ENCODE measurements around the gene ZC3H10. TPM values are rescaled to one million over a fixed set of nuclear protein-coding genes. Genes with fewer than 3 reads are reported as not detected.

Gene ZC3H10
- total and polyA plus RNA-seq, 2 of the 8 experiments (the other 6 are each of a cell fraction or from before 2014, with no cell fraction given): 4.0 to 11.2 TPM

DNA sequence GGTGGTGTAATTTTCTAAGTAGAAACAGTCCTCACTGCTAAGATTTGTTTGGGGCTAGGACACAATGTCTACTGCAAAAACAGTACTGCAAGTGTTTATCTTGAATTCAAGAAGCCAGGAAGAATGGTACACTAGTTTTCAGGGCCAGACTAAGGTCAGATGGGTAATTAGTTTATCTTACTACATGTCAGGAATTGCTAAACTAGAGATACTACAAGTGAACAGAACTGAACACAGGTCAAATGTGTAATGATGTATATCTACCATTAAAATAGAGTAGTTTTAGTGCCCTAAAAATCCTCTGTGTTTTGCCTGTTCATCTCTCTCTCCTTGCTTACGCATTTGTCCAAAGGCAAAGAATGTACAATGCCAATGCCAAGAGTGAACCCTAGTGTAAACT lies 4.0 kb upstream of the ZC3H10 start:
- Histone ChIP-seq H3K14ac (ENCODE audit: insufficient read length) (no peak overlapping the region), H4K8ac (ENCODE audit: extremely low read depth, insufficient read depth, low read length) (no peak overlapping the region), H3K4me3 (ENCODE audit: extremely low read depth in 1 of 4, insufficient read depth in 2 of 4, low read depth in 3 of 4, low read length in 4 of 4) (no peak overlapping the region), H2BK12ac (ENCODE audit: low read depth, low read length) (no peak overlapping the region), H3K36me3 (ENCODE audit: control insufficient read depth in 2 of 4, insufficient read depth in 4 of 4, low read length in 3 of 4) (peaks cover 30 to 52% (median 46%) of the 10 kb centered on the region in 4 experiments), H2AFZ (ENCODE audit: low read length) (no peak overlapping the region), H3K9me3 (ENCODE audit: insufficient read depth in 2 of 2, low read depth in 1 of 2, low read length in 1 of 2) (no peaks in the 10 kb centered on the region), H3K4me1 (replicated peaks in 1 of 4; ENCODE audit: control insufficient read depth in 3 of 4, insufficient read depth in 4 of 4, low read length in 3 of 4) (peaks cover 0 to 5% (median 3%) of the 10 kb centered on the region in 4 experiments; a peak in 4 of 7 replicates), H3K79me2 (ENCODE audit: control insufficient read depth in 1 of 2, insufficient read depth in 2 of 2, low read length in 2 of 2) (peaks cover 3 to 13% of the 10 kb centered on the region in 2 experiments; a peak in 3 of 4 replicates), H3K79me1 (ENCODE audit: low read depth, low read length) (no peaks in the 10 kb centered on the region), H2BK20ac (ENCODE audit: low read length) (no peak overlapping the region), H4K91ac (replicated peaks; ENCODE audit: insufficient read length, low read length) (no peak overlapping the region), H4K20me1 (replicated peaks in 1 of 2; ENCODE audit: control insufficient read depth in 1 of 2, insufficient read depth in 2 of 2, low read length in 2 of 2) (no peaks in the 10 kb centered on the region), H3K23ac (ENCODE audit: insufficient read length) (no peak overlapping the region), H2AK5ac (ENCODE audit: low read depth, low read length) (no peak overlapping the region), H2BK120ac (replicated peaks; ENCODE audit: low read depth, low read length) (no peak overlapping the region), H3K9ac (replicated peaks in 1 of 4; ENCODE audit: extremely low read depth in 1 of 4, low read depth in 3 of 4, low read length in 3 of 4) (no peak overlapping the region), H3K4ac (replicated peaks; ENCODE audit: insufficient read length, low read depth, low read length) (no peak overlapping the region), H3K18ac (ENCODE audit: extremely low read depth, low read length) (no peak overlapping the region), H3K23me2 (ENCODE audit: low read depth, low read length) (peaks cover 10% of the 10 kb centered on the region), H3K4me2 (ENCODE audit: insufficient read depth in 1 of 2, low read depth in 2 of 2, low read length in 2 of 2) (no peak overlapping the region), H2BK15ac (ENCODE audit: low read length) (no peak overlapping the region), H3K56ac (replicated peaks; ENCODE audit: insufficient read length, low read depth, low read length) (no peak overlapping the region), H3K27ac (ENCODE audit: low read depth, low read length) (no peak overlapping the region), H2BK5ac (ENCODE audit: low read depth, low read length) (no peak overlapping the region), H3K27me3 (replicated peaks in 1 of 4; ENCODE audit: control insufficient read depth in 3 of 4, extremely low read depth in 1 of 4, insufficient read depth in 3 of 4, low read length in 3 of 4) (no peaks in the 10 kb centered on the region), H4K5ac (ENCODE audit: insufficient read length, low read depth, low read length) (no peak overlapping the region)
- no peak for FAIRE-seq
- WGBS, 2 experiments (ENCODE audit: extremely low coverage in 1 of 2, insufficient coverage in 1 of 2, insufficient read length in 1 of 2, insufficient replicate concordance in 2 of 2, low coverage in 1 of 2, low lambda C conversion rate in 2 of 2, missing lambda C conversion rate in 1 of 2): 100% methylated on average over 1 of the region's 1 CpG; no CpG with 5 or more reads in 1 of the 2 experiments
- no peak for DNase-seq (ENCODE audit: low read depth in 1 of 2, low spot score in 2 of 2)
- POLR2A ChIA-PET (ENCODE audit: partially characterized antibody): interaction anchor here (0.9 to 7.1 kb wide), 6 partner anchors 8 to 140 kb away, joined by 3 to 267 read pairs (median 20); partner anchors contain the start of genes ERBB3 and PA2G4
- CTCF ChIA-PET (ENCODE audit: partially characterized antibody): interaction anchor here (0.6 kb wide), 1 partner anchor 58 kb away, joined by 3 read pairs; no protein-coding TSS in a partner anchor
- no peak for TF ChIP-seq BCL11A (IDR thresholded peaks at IDR 0.05; ENCODE audit: low read depth in 2 of 2, low read length in 2 of 2)
- TF ChIP-seq RAD21 (IDR thresholded peaks at IDR 0.05 in 1 of 2, conservative IDR thresholded peaks at IDR 0.05 in 1 of 2; ENCODE audit: low read depth in 2 of 2, low read length in 2 of 2): no peak
- no peak for TF ChIP-seq KDM4A (IDR thresholded peaks at IDR 0.05; ENCODE audit: low read depth, low read length, severe bottlenecking)
- TF ChIP-seq NANOG (IDR thresholded peaks at IDR 0.05; ENCODE audit: insufficient read depth, low read depth, low read length, poor library complexity, severe bottlenecking): no peak
- no peak for TF ChIP-seq CTCF (IDR thresholded peaks at IDR 0.05; ENCODE audit: control extremely low read depth in 1 of 3, insufficient read depth in 1 of 3, low read depth in 1 of 3, low read length in 3 of 3)
- no peak for TF ChIP-seq EZH2 (IDR thresholded peaks at IDR 0.05; ENCODE audit: low read depth, low read length, severe bottlenecking)

All from H1 (cell line).